Transverse colon (tissue), 4 donors: ENCODE results near the gene SCRT2.

Experiments
- CTCF ChIP-seq, 5 experiments: fragments of 200-600 bp in 3 of 5; fragments of 450-650 bp in 2 of 5; sonication (generic) in 3 of 5; IDR thresholded peaks; 1 replicate in 2 of 5; 2 replicates in 3 of 5; pipeline ENCODE4 v1.5.1; 2016 to 2017; ENCODE audit warnings: antibody characterized with exemption in 5 of 5, inconsistent platforms in 3 of 5, mild to moderate bottlenecking in 2 of 5, moderate library complexity in 1 of 5
- POLR2A ChIP-seq: fragments of 450-650 bp; IDR thresholded peaks from one replicate; pipeline ENCODE4 v1.6.1; 2016; ENCODE audit warnings: antibody characterized with exemption, mild to moderate bottlenecking, moderate library complexity
- POLR2AphosphoS5 ChIP-seq, 3 donors: sonication (generic); formaldehyde crosslinking; IDR thresholded peaks; one replicate each; pipeline ENCODE4 v1.6.1; 2016; ENCODE audit warnings: antibody characterized with exemption in 3 of 3

GRCh38 chr20:637559-637958, 38.0 kb downstream of the SCRT2 start:
- TF ChIP-seq CTCF (IDR thresholded peaks at IDR 0.05) (no peak), POLR2AphosphoS5 (IDR thresholded peaks at IDR 0.05) (no peak), POLR2A (no peak)
